ENCODE results near the gene PPHLN1.
A peak's percentile ranks its signal among the peaks of the same experiment; 100 is the strongest.

The PPHLN1 gene

DNA sequence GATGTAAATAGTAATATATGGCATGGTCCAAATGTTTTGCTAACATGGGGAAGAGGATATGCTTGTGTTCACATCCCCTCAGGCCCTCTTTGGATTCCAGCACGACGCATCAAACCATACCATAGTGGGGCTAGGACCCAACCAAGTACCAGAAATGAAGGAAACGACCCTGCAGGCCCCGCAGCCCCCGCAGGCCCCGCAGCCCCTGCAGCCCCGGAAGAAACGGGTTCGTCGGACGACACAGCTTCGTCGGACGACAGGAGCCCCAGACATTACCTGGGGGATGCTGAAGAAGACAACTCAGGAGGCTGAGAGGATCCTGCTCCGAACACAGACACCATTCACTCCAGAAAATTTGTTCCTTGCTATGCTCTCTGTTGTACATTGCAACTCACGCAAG is 119.9 kb downstream of the PPHLN1 start:
- no peak overlapping the region for H3K9ac ChIP-seq (ENCODE audit: low read length)

DNA sequence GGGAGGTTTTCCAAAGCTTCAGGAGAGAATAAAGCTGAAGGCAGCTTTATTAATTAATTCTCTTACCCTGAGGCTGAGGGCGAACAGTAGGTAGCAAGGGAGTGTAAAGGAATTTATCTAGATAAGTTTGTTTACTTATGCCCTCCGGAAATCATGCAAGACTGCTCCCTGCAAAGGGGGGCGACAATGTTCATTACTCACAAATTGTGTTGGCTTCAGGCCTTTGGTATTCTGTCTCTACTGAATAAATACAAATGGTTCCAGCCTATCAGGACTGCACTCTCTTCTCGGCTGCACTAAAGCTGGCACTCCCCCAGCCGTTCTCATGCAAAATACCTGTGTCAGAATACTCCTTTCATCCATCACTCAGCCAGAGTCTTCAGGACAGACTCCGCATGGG is 120.8 kb downstream of the PPHLN1 start:
- no peak overlapping the region for H3K4me2 ChIP-seq (ENCODE audit: low read length)
- WGBS (ENCODE audit: extremely low coverage, insufficient coverage, low lambda C conversion rate), result no CpG with 5 or more reads among the region's 6 CpGs
- no peak overlapping the region for H3K4ac ChIP-seq (ENCODE audit: low read depth, low read length)
- H4K8ac ChIP-seq (ENCODE audit: low read depth, low read length), result no peak overlapping the region
- no peak overlapping the region for H2BK120ac ChIP-seq (ENCODE audit: low read depth, low read length)
- no peaks in the 10 kb centered on the region for H3K79me1 ChIP-seq (ENCODE audit: low read length)
- H3K18ac ChIP-seq (ENCODE audit: low read length), result no peak overlapping the region
- no peaks in the 10 kb centered on the region for H3K36me3 ChIP-seq (ENCODE audit: control insufficient read depth, insufficient read depth, low read length)
- H3K4me1 ChIP-seq (ENCODE audit: control insufficient read depth, low read depth, low read length), result peaks cover 11% of the 10 kb centered on the region
- no peak overlapping the region for H2BK15ac ChIP-seq (replicated peaks; ENCODE audit: low read depth)
- H3K9ac ChIP-seq (ENCODE audit: low read length), result no peak overlapping the region
- H3K79me2 ChIP-seq (ENCODE audit: control insufficient read depth, insufficient read depth, low read length), result no peaks in the 10 kb centered on the region
- peak overlapping the region; percentile 12 for H3K27ac ChIP-seq (ENCODE audit: low read depth, low read length)
- peak; percentile 71 for DNase-seq
- H3K27me3 ChIP-seq (ENCODE audit: insufficient read depth, low read length, poor library complexity), result no peaks in the 10 kb centered on the region
- H3K56ac ChIP-seq (ENCODE audit: low read length), result no peak overlapping the region
- no peak overlapping the region for H3K4me3 ChIP-seq (ENCODE audit: low read length)
- no peak overlapping the region for H3K23ac ChIP-seq (ENCODE audit: low read length)
- H4K5ac ChIP-seq (ENCODE audit: low read length), result no peak overlapping the region
- H2BK5ac ChIP-seq (ENCODE audit: low read length), result no peak overlapping the region
- H2AK5ac ChIP-seq (ENCODE audit: low read length), result no peak overlapping the region

More for the DNA sequence above, 119.9 kb downstream of the PPHLN1 start:
- no CpG with 5 or more reads among the region's 16 CpGs for WGBS (ENCODE audit: extremely low coverage, insufficient coverage, low lambda C conversion rate)
- H3K4ac ChIP-seq (ENCODE audit: low read depth, low read length), result peak overlapping the region; percentile 48
- H3K56ac ChIP-seq (ENCODE audit: low read length), result no peak overlapping the region
- DNase-seq, result no peak
- H4K8ac ChIP-seq (ENCODE audit: low read depth, low read length), result no peak overlapping the region
- no peak overlapping the region for H3K4me2 ChIP-seq (ENCODE audit: low read length)
- no peak overlapping the region for H2BK15ac ChIP-seq (replicated peaks; ENCODE audit: low read depth)
- no peak overlapping the region for H3K4me3 ChIP-seq (ENCODE audit: low read length)
- peak overlapping the region; percentile 30 for H3K18ac ChIP-seq (ENCODE audit: low read length)
- no peaks in the 10 kb centered on the region for H3K27me3 ChIP-seq (ENCODE audit: insufficient read depth, low read length, poor library complexity)
- H3K27ac ChIP-seq (ENCODE audit: low read depth, low read length), result no peak overlapping the region
- no peaks in the 10 kb centered on the region for H3K79me2 ChIP-seq (ENCODE audit: control insufficient read depth, insufficient read depth, low read length)
- H3K23ac ChIP-seq (ENCODE audit: low read length), result no peak overlapping the region
- H2AK5ac ChIP-seq (ENCODE audit: low read length), result no peak overlapping the region
- no peaks in the 10 kb centered on the region for H3K79me1 ChIP-seq (ENCODE audit: low read length)
- peaks cover 11% of the 10 kb centered on the region for H3K4me1 ChIP-seq (ENCODE audit: control insufficient read depth, low read depth, low read length)
- peak overlapping the region; percentile 27 for H2BK5ac ChIP-seq (ENCODE audit: low read length)
- no peaks in the 10 kb centered on the region for H3K36me3 ChIP-seq (ENCODE audit: control insufficient read depth, insufficient read depth, low read length)
- H2BK120ac ChIP-seq (ENCODE audit: low read depth, low read length), result peak overlapping the region; percentile 85
- no peak overlapping the region for H4K5ac ChIP-seq (ENCODE audit: low read length)

DNA sequence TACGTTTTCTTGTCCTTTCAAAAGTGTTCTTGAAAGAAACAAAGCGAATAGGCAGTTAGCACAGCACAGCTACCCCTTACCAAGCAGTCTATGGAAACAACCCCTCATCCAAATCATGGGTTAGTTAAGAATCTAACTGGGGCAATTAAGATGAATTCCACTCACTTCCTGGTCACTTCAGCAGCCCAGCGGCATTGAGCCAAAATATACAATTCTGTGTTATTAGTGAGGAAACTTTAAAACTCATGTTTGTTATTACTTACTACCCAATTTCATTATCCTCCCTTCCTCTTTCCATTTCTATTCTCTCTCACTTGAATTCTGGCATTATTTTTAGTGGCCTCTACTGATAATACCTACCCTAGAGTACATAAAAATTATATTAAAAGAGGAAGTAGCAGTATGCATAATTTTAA is 121.4 kb downstream of the PPHLN1 start:
- Histone ChIP-seq H3K9ac (ENCODE audit: low read length) (no peak overlapping the region), H4K8ac (ENCODE audit: low read depth, low read length) (no peak overlapping the region), H3K79me1 (ENCODE audit: low read length) (no peaks in the 10 kb centered on the region), H3K36me3 (ENCODE audit: control insufficient read depth, insufficient read depth, low read length) (no peaks in the 10 kb centered on the region), H3K56ac (ENCODE audit: low read length) (no peak overlapping the region), H3K4ac (ENCODE audit: low read depth, low read length) (peak overlapping the region; percentile 55), H3K4me2 (ENCODE audit: low read length) (no peak overlapping the region), H2BK15ac (replicated peaks; ENCODE audit: low read depth) (no peak overlapping the region), H2BK120ac (ENCODE audit: low read depth, low read length) (no peak overlapping the region), H2AK5ac (ENCODE audit: low read length) (no peak overlapping the region), H3K27me3 (ENCODE audit: insufficient read depth, low read length, poor library complexity) (no peaks in the 10 kb centered on the region), H3K79me2 (ENCODE audit: control insufficient read depth, insufficient read depth, low read length) (no peaks in the 10 kb centered on the region), H4K5ac (ENCODE audit: low read length) (no peak overlapping the region), H2BK5ac (ENCODE audit: low read length) (peak overlapping the region; percentile 2), H3K27ac (ENCODE audit: low read depth, low read length) (no peak overlapping the region), H3K18ac (ENCODE audit: low read length) (no peak overlapping the region), H3K4me1 (ENCODE audit: control insufficient read depth, low read depth, low read length) (peaks cover 11% of the 10 kb centered on the region), H3K4me3 (ENCODE audit: low read length) (no peak overlapping the region), H3K23ac (ENCODE audit: low read length) (no peak overlapping the region)
- WGBS (ENCODE audit: extremely low coverage, insufficient coverage, low lambda C conversion rate), result no CpG with 5 or more reads among the region's 3 CpGs
- DNase-seq, result no peak

DNA sequence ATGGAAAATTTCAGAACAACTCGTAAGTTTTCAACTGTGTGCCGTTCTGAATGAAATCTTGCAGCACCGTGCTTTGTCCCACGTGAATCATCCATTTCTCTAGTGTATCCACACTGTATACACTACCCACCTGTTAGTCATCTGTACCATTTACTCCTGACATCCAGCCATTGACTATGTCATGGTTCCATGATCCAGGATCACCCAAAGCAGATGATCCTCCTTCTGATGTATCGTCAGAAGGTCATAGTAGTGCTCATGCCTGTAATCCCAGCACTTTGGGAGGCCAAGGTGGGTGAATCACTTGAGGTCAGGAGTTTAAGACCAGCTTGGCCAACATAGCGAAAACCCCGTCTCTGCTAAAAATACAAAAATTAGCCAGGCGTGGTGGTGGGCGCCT is 122.9 kb downstream of the PPHLN1 start:
- H2AK5ac ChIP-seq (ENCODE audit: low read length), result no peak overlapping the region
- no peak overlapping the region for H3K27ac ChIP-seq (ENCODE audit: low read depth, low read length)
- H3K79me2 ChIP-seq (ENCODE audit: control insufficient read depth, insufficient read depth, low read length), result no peaks in the 10 kb centered on the region
- no peak overlapping the region for H4K8ac ChIP-seq (ENCODE audit: low read depth, low read length)
- DNase-seq, result no peak
- H3K36me3 ChIP-seq (ENCODE audit: control insufficient read depth, insufficient read depth, low read length), result no peaks in the 10 kb centered on the region
- no peak overlapping the region for H2BK15ac ChIP-seq (replicated peaks; ENCODE audit: low read depth)
- no peak overlapping the region for H3K56ac ChIP-seq (ENCODE audit: low read length)
- no peak overlapping the region for H3K23ac ChIP-seq (ENCODE audit: low read length)
- no peak overlapping the region for H3K18ac ChIP-seq (ENCODE audit: low read length)
- H3K4me2 ChIP-seq (ENCODE audit: low read length), result no peak overlapping the region
- H3K79me1 ChIP-seq (ENCODE audit: low read length), result no peaks in the 10 kb centered on the region
- H4K5ac ChIP-seq (ENCODE audit: low read length), result no peak overlapping the region
- H3K4ac ChIP-seq (ENCODE audit: low read depth, low read length), result no peak overlapping the region
- no CpG with 5 or more reads among the region's 9 CpGs for WGBS (ENCODE audit: extremely low coverage, insufficient coverage, low lambda C conversion rate)
- no peak overlapping the region for H2BK5ac ChIP-seq (ENCODE audit: low read length)
- H3K27me3 ChIP-seq (ENCODE audit: insufficient read depth, low read length, poor library complexity), result no peaks in the 10 kb centered on the region
- no peak overlapping the region for H3K9ac ChIP-seq (ENCODE audit: low read length)
- no peak overlapping the region for H2BK120ac ChIP-seq (ENCODE audit: low read depth, low read length)
- peaks cover 5% of the 10 kb centered on the region for H3K4me1 ChIP-seq (ENCODE audit: control insufficient read depth, low read depth, low read length)
- H3K4me3 ChIP-seq (ENCODE audit: low read length), result no peak overlapping the region

DNA sequence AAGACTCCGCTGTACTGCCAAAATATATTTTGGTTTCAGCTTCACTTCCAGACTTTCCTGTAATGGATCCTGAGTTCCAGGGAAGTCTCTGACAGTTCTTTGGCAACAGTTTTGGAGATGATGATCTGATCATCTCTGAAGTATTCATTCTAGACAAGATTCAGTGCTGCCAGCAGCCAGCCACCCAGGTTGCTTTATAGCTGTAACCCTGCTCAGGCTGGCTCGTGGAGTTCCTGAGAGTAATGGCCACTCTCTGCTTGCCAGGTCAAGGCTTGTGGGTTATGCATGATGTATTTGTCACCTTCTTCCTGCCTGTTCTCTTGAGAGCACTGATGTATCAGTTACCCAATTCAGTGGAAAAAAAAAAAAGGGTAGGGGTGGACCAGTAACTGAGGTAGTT is 124.3 kb downstream of the PPHLN1 start:
- H3K36me3 ChIP-seq (ENCODE audit: control insufficient read depth, insufficient read depth, low read length), result no peaks in the 10 kb centered on the region
- no peak overlapping the region for H3K27ac ChIP-seq (ENCODE audit: low read depth, low read length)
- no peak overlapping the region for H3K4me2 ChIP-seq (ENCODE audit: low read length)
- no peak overlapping the region for H2BK120ac ChIP-seq (ENCODE audit: low read depth, low read length)
- no peaks in the 10 kb centered on the region for H3K79me2 ChIP-seq (ENCODE audit: control insufficient read depth, insufficient read depth, low read length)
- no peak overlapping the region for H3K23ac ChIP-seq (ENCODE audit: low read length)
- no peak overlapping the region for H2BK15ac ChIP-seq (replicated peaks; ENCODE audit: low read depth)
- peak overlapping the region; percentile 31 for H3K56ac ChIP-seq (ENCODE audit: low read length)
- peaks cover 5% of the 10 kb centered on the region for H3K4me1 ChIP-seq (ENCODE audit: control insufficient read depth, low read depth, low read length)
- no CpG with 5 or more reads among the region's 2 CpGs for WGBS (ENCODE audit: extremely low coverage, insufficient coverage, low lambda C conversion rate)
- no peak overlapping the region for H3K4ac ChIP-seq (ENCODE audit: low read depth, low read length)
- DNase-seq, result no peak
- H2BK5ac ChIP-seq (ENCODE audit: low read length), result no peak overlapping the region
- no peaks in the 10 kb centered on the region for H3K79me1 ChIP-seq (ENCODE audit: low read length)
- H3K4me3 ChIP-seq (ENCODE audit: low read length), result no peak overlapping the region
- H3K27me3 ChIP-seq (ENCODE audit: insufficient read depth, low read length, poor library complexity), result no peaks in the 10 kb centered on the region
- H3K18ac ChIP-seq (ENCODE audit: low read length), result no peak overlapping the region
- H4K8ac ChIP-seq (ENCODE audit: low read depth, low read length), result no peak overlapping the region
- H3K9ac ChIP-seq (ENCODE audit: low read length), result no peak overlapping the region
- no peak overlapping the region for H2AK5ac ChIP-seq (ENCODE audit: low read length)
- no peak overlapping the region for H4K5ac ChIP-seq (ENCODE audit: low read length)

DNA sequence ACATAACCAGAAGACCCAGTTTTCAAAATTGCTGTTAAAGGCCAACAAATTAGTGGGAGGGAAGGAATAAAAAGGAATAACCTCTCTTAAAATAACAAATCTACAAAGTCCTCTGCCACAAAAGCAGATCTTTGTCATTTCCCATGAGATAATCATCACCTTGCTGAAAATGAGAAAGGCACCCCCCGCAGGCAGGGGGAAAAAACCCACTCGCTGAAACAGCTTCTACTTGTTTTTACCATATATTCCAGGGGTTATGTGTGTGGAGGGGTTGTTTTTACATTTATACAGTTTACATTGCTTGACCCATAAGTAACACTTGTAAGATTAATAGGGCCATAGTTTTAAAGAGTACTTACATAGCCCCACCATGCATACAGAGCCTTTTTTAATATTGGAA is 132.6 kb downstream of the PPHLN1 start:
- H3K36me3 ChIP-seq (ENCODE audit: control insufficient read depth, insufficient read depth, low read length), result peaks cover 6% of the 10 kb centered on the region
- no peak overlapping the region for H3K56ac ChIP-seq (ENCODE audit: low read length)

More for the DNA sequence above, 132.6 kb downstream of the PPHLN1 start:
- Histone ChIP-seq H3K27ac (ENCODE audit: low read depth, low read length) (no peak overlapping the region), H3K4ac (ENCODE audit: low read depth, low read length) (no peak overlapping the region), H3K4me2 (ENCODE audit: low read length) (no peak overlapping the region), H3K4me1 (ENCODE audit: control insufficient read depth, low read depth, low read length) (no peaks in the 10 kb centered on the region), H3K79me2 (ENCODE audit: control insufficient read depth, insufficient read depth, low read length) (no peaks in the 10 kb centered on the region), H4K8ac (ENCODE audit: low read depth, low read length) (no peak overlapping the region), H3K27me3 (ENCODE audit: insufficient read depth, low read length, poor library complexity) (no peaks in the 10 kb centered on the region), H2AK5ac (ENCODE audit: low read length) (no peak overlapping the region), H2BK120ac (ENCODE audit: low read depth, low read length) (no peak overlapping the region), H3K9ac (ENCODE audit: low read length) (no peak overlapping the region), H4K5ac (ENCODE audit: low read length) (no peak overlapping the region), H2BK15ac (replicated peaks; ENCODE audit: low read depth) (no peak overlapping the region), H2BK5ac (ENCODE audit: low read length) (no peak overlapping the region), H3K4me3 (ENCODE audit: low read length) (no peak overlapping the region), H3K23ac (ENCODE audit: low read length) (no peak overlapping the region), H3K79me1 (ENCODE audit: low read length) (no peaks in the 10 kb centered on the region), H3K18ac (ENCODE audit: low read length) (no peak overlapping the region)
- DNase-seq, result no peak
- no CpG with 5 or more reads among the region's 2 CpGs for WGBS (ENCODE audit: extremely low coverage, insufficient coverage, low lambda C conversion rate)

All from mesendoderm (in vitro differentiated cells).